ENCODE data around the gene HNRNPR. TPM values are rescaled to one million over a fixed set of nuclear protein-coding genes. Genes with fewer than 3 reads are reported as not detected.
"Not testable (repeated sequence)": the region's sequence is repeated elsewhere in the genome, so short reads cannot be mapped to it uniquely, and the experiment has no call there.

HNRNPR gene
- polyA plus RNA-seq, 3 donors = 58.5 to 112 (median 82.9) TPM

DNA sequence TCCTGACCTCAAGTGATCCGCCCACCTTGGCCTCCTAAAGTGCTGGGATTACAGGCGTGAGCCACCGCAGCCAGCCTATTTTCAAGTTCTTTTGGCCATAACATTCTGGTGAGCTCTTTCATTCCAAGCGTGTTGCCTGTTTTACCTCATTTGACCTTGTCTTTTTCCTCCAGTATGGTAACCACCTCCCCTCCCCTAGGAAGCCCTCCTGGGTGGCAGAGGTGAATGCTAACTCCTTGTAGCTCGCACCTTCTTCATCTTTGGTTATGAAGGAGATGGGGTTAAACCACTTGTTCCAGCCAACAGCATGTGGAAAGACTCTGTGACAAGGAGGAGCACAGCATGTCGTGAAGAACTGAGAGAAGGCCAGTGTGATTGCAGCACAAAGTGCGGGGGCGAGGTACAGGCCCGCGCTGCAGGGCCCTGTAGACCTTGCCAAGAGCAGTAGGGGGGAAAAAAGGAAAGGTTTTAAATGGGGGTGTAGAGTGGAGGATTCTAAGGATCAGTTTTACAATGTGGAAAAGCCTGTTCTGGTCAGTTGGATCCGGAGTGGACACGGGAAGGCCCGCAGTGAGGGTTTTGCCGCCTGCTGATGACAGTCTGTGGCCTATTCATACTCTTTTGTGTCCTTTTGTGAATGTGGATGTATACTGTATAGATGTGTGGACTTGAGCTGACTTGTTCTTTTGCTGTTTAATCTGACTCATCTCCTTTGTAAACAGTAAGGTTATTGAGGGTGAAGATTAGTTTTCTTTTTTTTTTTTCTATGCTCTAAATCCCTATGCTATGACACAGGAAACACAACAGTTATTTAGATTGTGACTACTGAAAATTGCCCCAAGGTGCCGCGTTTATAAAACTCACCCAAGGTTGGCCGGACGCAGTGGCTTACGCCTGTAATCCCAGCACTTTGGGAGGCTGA is 33.1 kb upstream of the HNRNPR start:
- no peak overlapping the region for H3K27ac ChIP-seq (ENCODE audit: low read depth in 1 of 2, low read length in 2 of 2)
- no peak overlapping the region for H3K4me3 Mint-ChIP-seq
- H3K36me3 Mint-ChIP-seq = no peaks in the 10 kb centered on the region
- no peaks in the 10 kb centered on the region for H3K36me3 ChIP-seq (replicated peaks in 1 of 2; ENCODE audit: control insufficient read depth in 1 of 2, insufficient read depth in 2 of 2, low read length in 2 of 2)
- no peaks in the 10 kb centered on the region for H3K27me3 ChIP-seq (ENCODE audit: control insufficient read depth in 2 of 2, insufficient read depth in 2 of 2, low read length in 2 of 2)
- H3K79me2 ChIP-seq (ENCODE audit: insufficient read depth, low read length) = no peaks in the 10 kb centered on the region
- intact Hi-C loops (cut with micrococcal nuclease) = no loop called here
- H3K4me3 ChIP-seq (replicated peaks in 1 of 3; ENCODE audit: low read depth in 2 of 3, low read length in 3 of 3) = no peak overlapping the region
- no peak overlapping the region for H3K4me2 ChIP-seq (replicated peaks; ENCODE audit: extremely low read depth, low read length, poor library complexity, severe bottlenecking)
- peaks cover 18 to 24% of the 10 kb centered on the region in 2 donors for H3K4me1 ChIP-seq (ENCODE audit: control insufficient read depth in 1 of 2, insufficient read depth in 2 of 2, low read length in 2 of 2)
- H3K9ac ChIP-seq (ENCODE audit: insufficient read depth, low read length, poor library complexity, severe bottlenecking) = no peak overlapping the region
- H3K27ac Mint-ChIP-seq = peak overlapping the region; percentile 3 to 90 (median 42)
- peaks cover 25% of the 10 kb centered on the region for H3K4me1 Mint-ChIP-seq
- H3K27me3 Mint-ChIP-seq (ENCODE audit: low read depth in 3 of 3) = peaks cover 6 to 14% (median 7%) of the 10 kb centered on the region in 3 donors
- 98% methylated on average over 14 of the region's 19 CpGs for WGBS (ENCODE audit: insufficient coverage)
- H3K9me3 ChIP-seq (replicated peaks in 1 of 2; ENCODE audit: control insufficient read depth in 1 of 2, insufficient read depth in 1 of 2, low read length in 2 of 2) = no peaks in the 10 kb centered on the region
- no peak for DNase-seq
- no peak overlapping the region for H2AFZ ChIP-seq (ENCODE audit: insufficient read depth, low read depth, low read length, poor library complexity, severe bottlenecking)
- no peaks in the 10 kb centered on the region for H3K9me3 Mint-ChIP-seq
- TF ChIP-seq, protein P1, sequence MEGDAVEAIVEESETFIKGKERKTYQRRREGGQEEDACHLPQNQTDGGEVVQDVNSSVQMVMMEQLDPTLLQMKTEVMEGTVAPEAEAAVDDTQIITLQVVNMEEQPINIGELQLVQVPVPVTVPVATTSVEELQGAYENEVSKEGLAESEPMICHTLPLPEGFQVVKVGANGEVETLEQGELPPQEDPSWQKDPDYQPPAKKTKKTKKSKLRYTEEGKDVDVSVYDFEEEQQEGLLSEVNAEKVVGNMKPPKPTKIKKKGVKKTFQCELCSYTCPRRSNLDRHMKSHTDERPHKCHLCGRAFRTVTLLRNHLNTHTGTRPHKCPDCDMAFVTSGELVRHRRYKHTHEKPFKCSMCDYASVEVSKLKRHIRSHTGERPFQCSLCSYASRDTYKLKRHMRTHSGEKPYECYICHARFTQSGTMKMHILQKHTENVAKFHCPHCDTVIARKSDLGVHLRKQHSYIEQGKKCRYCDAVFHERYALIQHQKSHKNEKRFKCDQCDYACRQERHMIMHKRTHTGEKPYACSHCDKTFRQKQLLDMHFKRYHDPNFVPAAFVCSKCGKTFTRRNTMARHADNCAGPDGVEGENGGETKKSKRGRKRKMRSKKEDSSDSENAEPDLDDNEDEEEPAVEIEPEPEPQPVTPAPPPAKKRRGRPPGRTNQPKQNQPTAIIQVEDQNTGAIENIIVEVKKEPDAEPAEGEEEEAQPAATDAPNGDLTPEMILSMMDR (IDR thresholded peaks at IDR 0.05) = no peak
- no peaks in the 10 kb centered on the region for H4K20me1 ChIP-seq (ENCODE audit: insufficient read depth, low read length)

DNA sequence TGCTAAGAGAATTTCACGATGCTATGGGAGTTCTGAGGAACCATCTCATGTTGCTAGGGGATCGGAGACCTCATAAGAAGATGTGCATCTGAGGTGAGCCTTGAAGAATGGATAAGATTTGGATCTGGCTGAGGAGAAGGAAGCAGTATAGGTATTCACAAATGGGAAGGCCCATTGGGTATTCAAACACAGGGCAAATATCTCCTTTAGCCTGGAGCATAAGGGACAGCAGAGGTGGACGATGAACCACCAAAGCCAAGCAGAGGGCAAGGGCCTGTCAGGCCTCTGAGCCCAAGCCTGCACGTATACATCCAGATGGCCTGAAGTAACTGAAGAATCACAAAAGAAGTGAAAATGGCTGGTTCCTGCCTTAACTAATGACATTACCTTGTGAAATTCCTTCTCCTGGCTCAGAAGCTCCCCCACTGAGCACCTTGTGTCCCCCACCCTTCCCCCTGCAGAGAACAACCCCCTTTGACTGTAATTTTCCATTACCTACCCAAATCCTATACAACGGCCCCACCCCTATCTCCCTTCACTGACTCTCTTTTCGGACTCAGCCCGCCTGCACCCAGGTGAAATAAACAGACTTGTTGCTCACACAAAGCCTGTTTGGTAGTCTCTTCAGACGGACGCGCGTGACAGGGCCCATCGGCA is 30.1 kb upstream of the HNRNPR start:
- peaks cover 24 to 26% of the 10 kb centered on the region in 2 donors for H3K4me1 ChIP-seq (ENCODE audit: control insufficient read depth in 1 of 2, insufficient read depth in 2 of 2, low read length in 2 of 2)
- H3K4me3 Mint-ChIP-seq; intact Hi-C loops (cut with micrococcal nuclease); DNase-seq; H3K4me3 ChIP-seq (replicated peaks in 1 of 3; ENCODE audit: low read depth in 2 of 3, low read length in 3 of 3); H3K9ac ChIP-seq (ENCODE audit: insufficient read depth, low read length, poor library complexity, severe bottlenecking); H4K20me1 ChIP-seq (ENCODE audit: insufficient read depth, low read length); H3K36me3 Mint-ChIP-seq; H3K27ac ChIP-seq (ENCODE audit: low read depth in 1 of 2, low read length in 2 of 2); H3K9me3 Mint-ChIP-seq; H3K27me3 ChIP-seq (ENCODE audit: control insufficient read depth in 2 of 2, insufficient read depth in 2 of 2, low read length in 2 of 2); H3K9me3 ChIP-seq (replicated peaks in 1 of 2; ENCODE audit: control insufficient read depth in 1 of 2, insufficient read depth in 1 of 2, low read length in 2 of 2); H3K27me3 Mint-ChIP-seq (ENCODE audit: low read depth in 3 of 3); H3K79me2 ChIP-seq (ENCODE audit: insufficient read depth, low read length); H3K4me2 ChIP-seq (replicated peaks; ENCODE audit: extremely low read depth, low read length, poor library complexity, severe bottlenecking); H3K36me3 ChIP-seq (replicated peaks in 1 of 2; ENCODE audit: control insufficient read depth in 1 of 2, insufficient read depth in 2 of 2, low read length in 2 of 2); H3K27ac Mint-ChIP-seq; H2AFZ ChIP-seq (ENCODE audit: insufficient read depth, low read depth, low read length, poor library complexity, severe bottlenecking): not testable (repeated sequence)
- H3K4me1 Mint-ChIP-seq = peaks cover 36% of the 10 kb centered on the region
- 94% methylated on average over 11 of the region's 12 CpGs for WGBS (ENCODE audit: insufficient coverage)
